HG02884 (cell line): ENCODE measurements around the gene WHRN.

ENCODE experiments used
- ATAC-seq: cut with Tn5 transposase; IDR thresholded peaks from one replicate; pipeline ENCODE4 v1.9.1; 2021; ENCODE audit warnings: mild to moderate bottlenecking, moderate library complexity; ENCODE audit not compliant: unreplicated experiment

WHRN gene

DNA sequence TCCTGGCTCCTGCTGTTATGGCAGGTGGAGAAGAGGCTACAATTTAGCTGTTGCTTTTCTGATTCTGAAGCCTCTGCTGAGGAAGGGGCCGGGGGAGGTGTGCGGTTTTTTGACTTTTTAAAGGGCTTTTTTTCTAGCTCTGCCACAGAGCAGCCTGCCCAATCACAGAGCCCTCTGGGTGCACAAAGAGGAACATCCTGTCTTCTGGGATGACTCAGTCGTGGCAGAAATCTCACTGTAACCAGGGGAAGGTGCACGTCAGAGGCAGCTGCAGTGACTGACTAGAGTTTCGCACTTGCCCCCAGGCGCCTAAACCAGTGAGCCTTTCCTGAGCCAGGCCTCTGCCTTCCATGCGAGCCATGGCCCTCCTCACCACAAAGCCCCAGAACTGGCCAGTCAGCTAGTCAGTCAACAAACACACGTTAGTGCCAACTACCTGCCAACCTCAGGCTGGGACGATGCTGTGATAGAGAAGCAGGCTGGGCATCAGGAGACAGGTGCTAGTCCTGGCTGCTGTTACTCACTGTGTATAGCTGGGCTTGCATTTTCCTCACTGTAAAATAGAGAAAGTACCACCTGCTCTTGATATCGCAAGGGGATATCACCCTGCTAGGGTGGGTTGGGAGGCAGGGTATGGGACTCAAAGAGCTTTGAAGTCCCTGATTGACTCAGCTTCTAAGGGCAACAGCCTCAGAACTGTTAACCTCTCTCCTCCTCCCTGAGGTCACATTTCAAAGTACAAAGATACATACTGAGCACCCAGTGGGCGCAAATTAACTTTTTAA, 119.7 kb downstream of the WHRN start:
- ATAC-seq, result peak; percentile 73

DNA sequence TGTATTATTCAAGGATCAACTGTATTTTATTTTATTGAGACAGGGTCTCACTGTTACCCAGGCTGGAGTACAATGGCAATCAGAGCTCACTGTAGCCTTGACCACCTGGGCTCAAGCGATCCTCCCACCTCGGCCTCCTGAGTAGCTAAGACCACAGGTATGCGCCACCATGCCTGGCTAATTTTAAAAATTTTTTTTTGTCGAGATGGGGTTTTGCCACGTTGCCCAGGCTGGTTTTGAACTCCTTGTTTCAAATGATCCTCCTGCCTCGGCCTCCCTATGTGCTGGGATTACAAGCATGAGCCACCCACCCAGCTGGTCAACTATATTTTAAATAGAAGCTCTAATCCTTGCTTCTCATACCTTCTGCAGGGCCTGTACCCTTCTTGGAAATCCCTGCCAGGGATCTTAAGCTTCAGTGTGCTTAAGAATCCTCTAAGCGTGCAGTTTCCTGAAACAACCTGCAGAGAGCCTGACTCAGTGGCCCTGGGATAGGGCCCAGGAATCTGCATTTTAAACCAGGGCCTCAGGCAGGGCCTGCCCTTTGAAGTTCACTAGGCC, 120.4 kb downstream of the WHRN start:
- ATAC-seq, result no peak

- no peak for ATAC-seq
Measured at GRCh38 chr9:114384341-114384740, 120.9 kb downstream of the WHRN start.

DNA sequence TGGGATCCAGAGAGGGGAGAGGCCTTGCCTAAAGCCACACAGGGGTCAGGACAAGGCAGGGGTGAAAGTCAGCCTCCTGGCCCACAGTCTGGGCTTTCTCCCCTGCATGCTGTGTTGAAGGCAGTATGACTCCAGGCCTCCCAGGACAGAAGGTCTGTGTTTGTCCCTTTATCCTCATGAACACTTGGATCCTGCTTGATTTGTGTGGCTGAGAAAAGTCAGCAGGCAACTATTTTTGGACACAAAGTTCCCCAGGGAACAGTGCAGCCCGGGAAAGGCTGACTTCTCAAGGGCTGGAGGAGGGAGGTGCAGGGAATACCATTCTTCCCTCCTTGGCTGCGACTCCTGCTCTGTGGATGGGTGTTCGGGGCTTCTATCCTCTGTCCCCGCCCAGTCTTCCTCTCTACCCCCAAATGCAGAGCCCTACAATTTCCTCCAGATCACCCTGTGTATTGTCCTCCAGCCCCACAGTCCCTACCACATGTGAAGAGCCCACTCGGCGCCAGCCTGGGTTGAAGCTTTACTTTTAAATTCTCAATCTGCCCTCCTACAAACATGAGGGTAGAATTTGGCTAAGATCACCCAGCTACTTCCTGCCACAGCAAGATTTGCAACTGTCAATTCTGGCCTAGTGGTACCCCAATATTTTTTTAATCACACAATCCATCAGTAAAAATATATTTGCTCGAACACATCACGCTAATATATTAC, 121.6 kb downstream of the WHRN start:
- ATAC-seq, result no peak

DNA sequence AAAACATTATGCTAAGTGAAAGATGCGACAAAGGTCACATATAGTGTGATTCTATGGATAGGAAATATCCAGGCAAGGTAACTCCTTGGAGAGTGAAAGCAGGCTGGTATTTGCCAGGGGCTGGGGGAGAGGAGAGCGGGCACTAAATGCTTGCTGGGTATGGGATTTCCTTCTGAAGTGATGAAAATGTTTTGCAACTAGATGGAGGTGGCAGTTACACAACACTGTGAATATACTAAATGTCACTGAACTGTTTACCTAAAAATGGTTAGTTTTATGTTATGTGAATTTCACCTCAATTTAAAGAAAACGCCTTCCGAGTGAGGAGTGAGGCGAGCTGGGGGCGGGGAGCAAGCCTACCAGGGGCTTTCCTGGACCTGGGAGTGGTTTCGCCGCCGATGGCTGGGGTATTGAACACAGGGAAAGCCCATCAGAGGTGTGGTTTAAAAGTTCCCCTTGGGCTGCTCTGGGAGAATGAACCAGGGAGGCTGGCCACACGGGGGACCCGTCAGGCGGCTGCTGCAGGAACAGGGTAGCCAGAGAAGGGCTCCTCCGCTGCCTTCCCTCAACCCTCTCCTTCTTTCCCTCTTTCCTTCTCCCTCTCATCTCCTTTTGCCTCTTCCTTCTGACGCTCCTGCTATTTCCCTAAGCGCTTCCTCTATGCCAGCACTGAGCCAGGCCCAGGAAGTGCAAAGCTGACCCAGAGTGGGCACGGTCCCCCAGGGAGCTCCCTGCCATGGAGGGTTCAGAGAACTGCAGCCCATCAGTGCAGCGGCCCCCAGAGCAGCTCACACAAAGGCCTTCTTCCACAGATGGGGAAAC, 122.4 kb downstream of the WHRN start:
- no peak for ATAC-seq

DNA sequence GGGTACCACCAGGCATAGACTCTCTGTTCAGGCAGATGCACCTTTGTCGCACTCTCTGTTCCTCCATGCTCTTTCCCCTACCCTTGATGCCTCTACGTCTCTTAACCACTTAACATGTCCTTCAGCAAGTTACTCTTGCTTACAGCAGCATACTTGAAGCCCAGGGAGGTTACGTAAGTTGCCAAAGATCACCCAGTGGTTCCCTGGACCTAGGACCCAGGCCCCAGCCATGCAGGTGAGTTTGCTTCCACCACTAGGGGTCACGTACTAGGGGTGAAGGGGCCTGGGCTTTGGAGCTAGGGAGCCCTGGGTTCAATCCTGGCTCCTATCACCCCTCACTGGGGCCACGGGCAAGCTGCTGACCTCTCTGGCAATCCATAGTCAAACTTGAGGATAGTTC, 126.4 kb downstream of the WHRN start:
- ATAC-seq, result no peak

GRCh38 chr9:114378016-114378415, 127.3 kb downstream of the WHRN start:
- no peak for ATAC-seq

DNA sequence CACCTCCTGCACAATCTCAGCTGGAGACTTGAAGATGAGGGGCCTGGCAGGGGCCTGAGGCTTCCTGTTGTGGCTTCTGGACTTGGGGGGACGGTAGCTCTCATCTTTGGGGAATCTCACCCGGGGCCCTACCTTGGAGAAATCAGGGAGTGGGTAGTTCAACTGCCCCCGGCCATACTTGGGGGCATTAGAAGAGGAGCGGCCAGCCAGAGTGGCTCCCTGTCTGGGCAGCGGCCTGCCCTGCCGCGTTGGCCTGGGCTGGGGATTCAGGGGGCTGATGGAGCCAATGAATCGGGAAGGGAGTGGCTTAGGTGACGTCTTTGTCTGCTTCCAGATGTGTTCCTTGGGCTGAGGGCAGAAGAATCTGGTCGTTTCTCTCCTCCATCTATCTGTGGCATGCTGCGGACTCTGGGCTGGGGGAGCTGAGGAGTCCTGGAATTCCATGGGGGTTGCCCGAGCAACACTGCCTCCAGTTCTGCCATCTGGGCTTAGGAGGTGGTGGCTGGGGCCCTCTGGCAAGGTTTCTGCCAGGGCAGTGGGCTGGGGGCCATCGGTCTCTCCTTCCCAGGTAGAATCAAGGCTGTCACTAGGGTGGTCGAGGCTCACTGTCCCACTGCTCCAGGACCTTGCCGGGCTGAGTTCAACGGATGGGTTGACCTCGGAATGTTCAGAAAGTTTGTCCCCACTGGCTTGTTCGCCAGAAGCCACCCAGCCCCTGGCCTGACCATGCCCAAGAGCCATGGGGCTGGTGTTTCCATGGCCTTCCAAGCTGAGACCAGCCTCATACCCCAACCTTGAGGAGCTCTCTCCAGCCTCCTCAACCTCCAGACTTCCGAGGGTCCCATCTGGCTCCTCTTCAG, 128.5 kb downstream of the WHRN start:
- no peak for ATAC-seq

GRCh38 chr9:114375386-114376175, 129.7 kb downstream of the WHRN start:
- ATAC-seq, result no peak

DNA sequence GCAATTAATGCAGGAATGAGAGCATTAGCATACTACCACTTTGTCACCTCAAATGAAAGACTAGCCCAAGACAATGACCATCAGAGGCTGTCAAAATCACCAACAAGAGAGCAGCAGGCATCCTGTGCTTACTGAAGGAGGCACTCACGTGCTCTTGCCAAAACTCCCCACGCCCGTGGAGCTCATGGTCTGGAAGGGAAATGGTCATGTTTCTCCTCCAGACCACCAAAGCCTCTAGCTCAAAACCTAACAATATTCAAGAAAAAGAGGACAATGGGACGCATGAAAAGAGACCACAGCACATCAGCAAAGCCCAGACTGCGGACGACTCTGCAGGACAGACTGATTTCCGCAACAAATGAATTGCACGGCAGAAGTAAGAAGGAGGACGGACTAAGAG, 130.3 kb downstream of the WHRN start:
- no peak for ATAC-seq

DNA sequence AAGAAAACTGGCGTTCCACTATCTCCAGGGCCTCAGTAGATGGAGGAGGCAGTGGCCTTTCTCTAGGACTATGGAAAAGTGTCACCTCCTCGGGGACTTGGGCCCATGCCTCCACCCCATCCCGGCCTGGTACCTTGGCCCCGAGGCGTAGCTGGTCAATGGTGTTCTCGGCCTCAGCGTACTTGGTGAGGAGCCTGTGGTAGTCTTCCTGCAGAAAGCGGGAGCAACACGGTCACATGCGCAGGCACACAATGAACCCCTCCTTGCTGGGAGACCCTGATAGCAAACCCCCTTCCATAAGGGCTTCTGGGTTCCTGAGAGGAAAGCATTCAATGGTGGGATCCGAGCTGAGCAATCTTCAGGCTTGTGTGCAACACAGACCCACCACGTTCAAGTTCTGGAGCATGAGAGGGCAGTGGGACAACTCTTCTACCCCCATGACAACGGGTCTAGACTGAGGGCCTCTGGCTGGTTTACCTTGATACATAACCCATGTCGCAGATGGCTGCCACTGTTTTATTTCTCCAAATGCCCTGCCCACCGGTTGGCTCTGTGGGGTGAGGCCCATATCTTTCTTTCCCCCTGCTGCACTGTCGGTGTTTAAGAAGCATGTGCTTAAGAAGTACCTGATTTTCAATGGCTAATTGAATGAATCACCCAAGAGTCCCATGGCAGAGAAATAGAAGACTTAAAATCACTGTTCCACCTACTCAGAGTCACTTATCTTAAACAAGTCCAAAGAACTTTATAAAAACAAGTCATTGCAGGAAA, 131.1 kb downstream of the WHRN start:
- ATAC-seq, result no peak

- peak; percentile 91 for ATAC-seq
Measured at GRCh38 chr9:114372921-114373448, 132.3 kb downstream of the WHRN start.

GRCh38 chr9:114371973-114372917, 133.0 kb downstream of the WHRN start:
- peak; percentile 40 for ATAC-seq

DNA sequence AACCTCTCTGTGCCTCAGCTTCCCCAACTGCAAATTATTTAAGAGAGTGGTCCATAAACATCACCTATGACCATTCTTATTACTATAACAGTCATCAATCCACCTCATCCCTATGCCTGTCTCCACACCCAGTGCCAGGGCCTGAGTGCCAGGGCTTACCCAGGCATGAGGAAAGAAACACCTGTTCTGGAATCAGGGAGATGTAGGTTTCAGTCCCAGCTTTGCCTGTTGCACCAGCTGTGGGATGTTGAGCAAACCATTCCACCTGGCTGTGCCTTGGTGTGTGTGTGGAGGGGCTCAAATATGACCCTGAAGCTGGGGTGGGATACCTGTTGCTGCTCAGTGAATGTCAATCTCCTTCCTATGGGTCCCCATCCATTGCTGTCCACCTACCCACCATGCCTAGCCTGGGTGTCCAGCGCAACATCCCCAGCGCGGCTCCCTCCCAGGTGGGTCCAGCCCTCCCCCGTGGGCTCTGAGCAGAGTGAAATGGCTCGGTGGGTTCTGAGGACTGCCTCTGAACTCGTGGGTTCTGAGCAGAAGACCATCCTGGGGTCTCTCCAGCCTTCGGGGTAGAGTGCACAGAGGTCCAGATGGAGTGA, 133.8 kb downstream of the WHRN start:
- no peak for ATAC-seq

- ATAC-seq, result no peak
Measured at GRCh38 chr9:114370968-114371320, 134.3 kb downstream of the WHRN start.

GRCh38 chr9:114370251-114370967, 134.9 kb downstream of the WHRN start:
- ATAC-seq, result no peak
